HuH-7 (cell line): ENCODE results near the gene HERC4.
"Not testable (repeated sequence)": the region's sequence is repeated elsewhere in the genome, so short reads cannot be mapped to it uniquely, and the experiment has no call there.

Experiments used
- DNase-seq: peaks from one replicate; pipeline ENCODE4 v3.0.0; 2011; ENCODE audit warnings: low spot score

HERC4 gene

DNA sequence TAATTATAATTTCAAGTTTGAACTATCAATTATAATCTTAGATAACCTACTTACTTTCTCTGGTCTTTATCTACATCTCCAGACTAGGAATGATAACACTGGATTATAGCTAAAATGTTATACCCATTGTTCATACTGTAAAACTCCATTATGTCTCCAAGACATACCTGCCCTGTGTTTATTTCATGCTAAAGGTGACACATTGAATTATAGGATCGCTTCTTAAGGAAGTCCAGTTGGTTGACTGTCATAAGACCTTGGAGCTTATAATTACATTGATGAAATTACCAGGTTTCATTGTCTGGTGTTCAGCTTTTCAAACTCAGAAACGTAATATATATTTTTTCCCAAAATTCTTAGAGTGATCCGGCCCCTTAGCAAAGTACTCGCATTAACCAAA, 15.5 kb upstream of the HERC4 start:
- DNase-seq, result no peak

DNA sequence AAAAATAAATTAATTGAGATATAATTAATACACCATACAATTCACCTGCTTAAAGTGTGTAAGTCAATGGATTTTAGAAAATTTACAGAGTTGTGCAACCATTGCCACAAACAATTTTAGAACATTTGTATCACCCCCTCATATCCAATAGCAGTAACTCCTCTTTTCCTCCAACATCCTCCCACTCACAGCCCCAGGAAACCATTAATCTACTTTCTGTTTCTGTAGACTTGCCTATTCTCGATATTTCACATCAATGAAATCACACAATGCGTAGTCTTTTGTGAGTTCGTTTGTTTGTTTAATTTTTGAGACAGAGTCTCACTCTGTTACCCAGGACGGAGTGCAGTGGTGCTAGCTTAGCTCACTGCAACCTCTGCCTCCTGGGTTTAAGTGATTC, 13.7 kb upstream of the HERC4 start:
- DNase-seq, result no peak

DNA sequence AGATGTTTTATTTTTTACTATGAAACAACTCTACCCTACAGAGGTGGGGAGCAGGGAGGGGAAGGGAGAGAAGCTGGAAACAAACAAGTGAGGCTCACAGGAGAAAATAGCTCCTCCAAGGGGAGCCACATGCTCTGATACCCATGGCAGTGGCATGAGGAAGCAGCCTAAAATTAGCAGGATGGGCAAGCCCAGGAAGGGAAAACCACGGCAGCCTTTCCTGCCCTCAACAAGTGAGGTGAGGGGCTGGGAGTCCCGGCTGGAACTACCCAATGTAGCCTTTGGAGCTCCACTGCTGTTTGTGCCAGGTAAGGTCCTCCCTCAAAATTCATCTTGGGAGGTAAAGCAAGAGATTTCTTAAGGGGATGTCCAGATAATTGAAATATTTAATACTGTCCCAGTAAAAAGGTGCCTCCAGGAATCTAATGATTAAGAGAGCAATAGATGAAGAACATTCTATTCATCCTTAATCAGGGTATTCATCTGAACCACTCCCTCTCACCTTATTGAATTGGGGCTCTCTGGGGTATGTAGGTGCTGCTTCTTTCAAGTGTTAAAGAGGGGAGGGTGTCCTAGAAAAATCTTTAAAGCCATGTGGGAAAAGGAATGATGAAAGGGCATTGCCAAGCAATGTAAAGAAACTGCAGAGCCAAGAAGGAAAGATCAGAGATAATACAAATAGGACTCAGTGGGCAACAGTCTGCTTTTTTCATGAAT, 12.8 kb upstream of the HERC4 start:
- DNase-seq, result no peak

DNA sequence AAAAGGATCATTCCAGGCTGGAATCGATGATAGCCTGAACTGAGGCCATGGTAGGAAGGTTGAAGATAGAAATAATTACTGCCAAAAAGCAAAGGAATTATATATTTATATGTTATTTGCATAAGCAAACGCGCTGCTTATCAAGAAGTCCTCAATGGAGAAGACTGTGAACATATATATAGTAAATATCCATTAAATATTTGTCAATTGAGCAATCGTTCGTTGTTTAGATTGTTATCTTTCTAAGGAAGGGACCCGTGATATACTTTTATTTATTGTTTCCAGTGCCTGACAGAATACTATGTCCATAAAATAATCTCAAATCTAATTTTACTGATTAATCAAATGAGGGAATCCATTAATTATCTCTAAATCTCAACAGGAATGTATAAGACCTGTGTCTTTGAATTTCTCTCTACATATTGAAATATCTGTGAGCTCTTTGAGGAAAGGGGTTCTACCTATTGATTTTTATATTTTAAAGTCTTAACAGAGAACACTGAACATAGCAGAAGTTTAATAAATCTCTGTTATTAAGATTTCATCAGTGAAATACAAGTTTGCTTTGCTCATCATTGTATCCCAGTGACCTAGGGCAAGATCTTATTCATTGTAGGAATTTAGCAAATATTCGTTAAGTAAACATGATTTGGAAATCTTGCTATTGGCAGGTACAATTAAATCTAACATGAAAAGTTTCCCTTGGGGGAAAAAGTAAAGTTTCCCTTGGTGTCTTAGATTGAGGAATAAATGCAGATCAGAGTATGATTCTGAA, 12.0 kb upstream of the HERC4 start:
- no peak for DNase-seq

DNA sequence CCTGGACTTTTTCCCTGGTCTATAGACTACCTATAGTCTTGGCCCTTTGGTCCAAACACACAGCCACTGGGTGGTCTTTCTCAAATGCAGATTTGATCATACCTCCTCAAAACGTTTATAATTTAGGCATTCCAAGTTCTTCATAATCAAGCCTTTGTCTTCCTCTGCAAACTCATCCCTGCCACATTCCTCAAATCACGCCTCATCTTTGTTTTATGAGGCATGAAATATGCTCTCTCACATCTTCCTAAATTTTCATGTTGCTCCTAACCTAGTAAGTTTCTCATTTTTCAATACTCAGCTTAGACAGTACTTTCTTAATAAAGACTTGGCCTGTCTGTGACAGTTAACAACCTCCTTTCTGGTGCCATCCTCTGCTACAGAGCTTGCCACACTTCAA, 10.9 kb upstream of the HERC4 start:
- DNase-seq, result no peak

DNA sequence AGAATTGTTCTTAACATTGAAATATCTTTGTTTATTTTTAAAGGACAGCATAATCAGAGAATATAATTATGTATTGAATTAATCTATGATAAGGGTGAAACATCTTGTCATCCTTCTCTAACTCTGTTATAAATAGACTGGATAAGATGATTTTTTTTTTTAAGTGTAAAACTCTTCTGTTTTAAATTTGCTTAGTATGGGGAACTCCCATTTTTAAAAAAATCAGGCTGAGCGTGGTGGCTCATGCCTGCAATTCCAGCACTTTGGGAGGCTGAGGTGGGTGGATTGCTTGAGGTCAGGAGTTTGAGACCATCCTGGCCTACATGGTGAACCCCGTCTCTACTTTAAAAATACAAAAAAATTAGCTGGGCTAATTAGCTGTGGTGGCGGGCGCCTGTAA, 9.4 kb upstream of the HERC4 start:
- DNase-seq, result no peak

DNA sequence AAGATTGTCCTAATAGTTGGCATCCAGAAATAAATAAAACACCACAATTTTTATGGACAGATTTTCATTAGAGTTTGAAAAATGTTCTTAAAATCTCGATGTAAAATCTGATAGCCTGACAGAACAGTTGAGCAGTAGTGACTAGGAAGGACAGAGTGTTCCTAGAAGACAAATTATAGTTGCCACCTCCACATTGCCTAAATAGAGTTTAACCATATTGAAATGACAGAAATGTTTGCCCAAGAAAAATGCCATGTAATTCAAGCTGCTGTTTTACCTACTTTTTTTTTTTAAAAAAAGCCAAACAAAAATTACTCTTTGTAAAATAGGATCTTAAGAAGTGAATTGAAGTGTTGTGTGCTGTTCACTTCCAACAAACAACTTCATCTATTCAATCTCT, 8.9 kb upstream of the HERC4 start:
- DNase-seq, result no peak

DNA sequence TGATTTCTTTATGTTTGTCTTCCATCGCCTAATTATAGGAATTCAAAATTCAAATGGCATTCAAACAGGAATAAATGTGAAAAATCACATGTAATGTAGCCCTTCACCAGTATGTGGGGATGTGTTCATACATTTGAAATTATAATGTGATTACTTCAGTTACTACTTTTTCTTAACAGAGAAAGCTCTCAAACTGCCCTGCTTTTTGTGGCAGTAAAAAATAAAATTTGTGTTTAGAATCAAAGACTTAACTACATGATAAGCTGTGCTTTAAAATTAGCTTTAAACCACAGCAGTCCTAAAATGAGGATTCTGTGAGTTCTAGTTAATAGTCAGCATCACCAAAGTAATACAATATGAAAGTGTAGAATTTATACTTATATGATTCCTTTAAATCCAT, 7.8 kb upstream of the HERC4 start:
- DNase-seq, result no peak

DNA sequence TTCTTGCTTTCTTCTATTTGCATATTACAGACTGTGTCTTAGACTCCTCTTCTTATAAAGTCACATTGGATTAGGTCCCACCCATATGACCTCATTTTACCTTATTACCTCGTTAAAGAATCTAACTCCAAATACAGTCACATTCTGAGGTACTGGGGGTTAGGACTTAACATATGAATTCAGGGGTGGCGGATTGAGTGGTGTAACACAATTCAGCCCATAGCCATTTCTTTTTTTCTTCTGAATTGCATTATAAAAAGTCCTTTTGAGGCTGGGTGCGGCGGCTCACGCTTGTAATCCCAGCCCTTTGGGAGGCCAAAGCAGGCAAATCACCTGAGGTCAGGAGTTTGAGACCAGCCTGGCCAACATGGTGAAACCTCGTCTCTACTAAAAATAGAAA, 6.8 kb upstream of the HERC4 start:
- no peak for DNase-seq

DNA sequence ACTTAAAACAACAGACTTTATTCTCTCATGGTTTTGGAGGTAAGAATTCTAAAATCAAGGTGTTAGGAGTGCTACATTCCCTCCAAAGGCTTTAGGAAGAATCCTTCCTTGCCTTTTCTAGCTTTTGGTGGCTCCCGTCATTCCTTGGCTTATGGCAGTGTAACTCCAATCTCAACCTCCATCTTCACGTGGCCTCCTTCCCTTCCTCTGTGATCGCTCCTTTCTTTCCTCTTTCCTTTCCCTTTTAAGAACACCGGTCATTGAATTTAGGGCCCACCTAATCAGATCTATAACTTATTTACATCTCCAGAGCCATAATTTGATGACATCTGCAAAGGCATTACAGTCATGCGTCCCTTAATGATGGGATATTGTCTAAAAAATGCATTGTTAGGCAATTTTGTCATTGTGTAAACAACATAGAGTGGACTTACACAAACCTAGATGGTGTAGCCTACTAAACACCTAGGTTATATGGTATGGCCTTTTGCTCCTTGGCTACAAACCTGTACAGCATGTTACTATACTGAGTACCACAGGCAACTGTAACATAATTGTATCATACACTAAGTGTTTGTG, 5.9 kb upstream of the HERC4 start:
- no peak for DNase-seq

DNA sequence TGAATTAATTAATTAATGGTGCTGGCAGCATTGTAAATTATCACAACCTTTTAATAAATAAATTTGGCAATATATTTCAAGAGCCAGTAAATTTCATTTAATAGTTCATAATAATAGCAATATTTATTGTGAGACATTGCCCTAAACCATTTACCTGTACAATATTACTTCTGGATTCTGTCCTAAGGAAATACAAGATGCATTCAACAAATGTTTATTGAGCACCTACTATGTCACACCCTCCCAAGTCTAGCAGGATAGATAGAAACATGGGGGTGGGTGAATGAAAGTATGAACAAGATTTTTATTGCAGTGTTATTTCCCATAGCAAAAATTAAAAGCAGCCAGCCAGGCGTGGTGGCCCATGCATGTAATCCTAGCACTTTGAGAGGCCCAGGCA, 4.4 kb upstream of the HERC4 start:
- DNase-seq, result no peak

DNA sequence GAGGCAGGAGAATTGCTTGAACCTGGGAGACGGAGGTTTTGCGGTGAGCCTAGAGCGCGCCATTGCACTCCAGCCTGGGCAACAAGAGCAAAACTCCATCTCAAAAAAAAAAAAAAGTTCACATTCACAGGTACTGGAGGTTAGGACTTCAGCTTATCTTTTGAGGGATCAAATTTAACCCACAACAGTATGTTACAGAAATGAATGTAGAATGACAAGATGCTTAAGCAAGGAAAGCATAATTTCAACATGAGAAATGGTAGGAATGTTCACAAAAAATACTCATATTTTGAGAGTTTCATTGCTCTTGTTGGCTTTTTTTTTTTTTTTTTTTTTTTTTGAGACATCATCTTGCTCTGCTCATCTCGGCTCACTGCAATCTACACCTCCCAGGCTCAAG, 1.9 kb upstream of the HERC4 start:
- DNase-seq, result no peak

DNA sequence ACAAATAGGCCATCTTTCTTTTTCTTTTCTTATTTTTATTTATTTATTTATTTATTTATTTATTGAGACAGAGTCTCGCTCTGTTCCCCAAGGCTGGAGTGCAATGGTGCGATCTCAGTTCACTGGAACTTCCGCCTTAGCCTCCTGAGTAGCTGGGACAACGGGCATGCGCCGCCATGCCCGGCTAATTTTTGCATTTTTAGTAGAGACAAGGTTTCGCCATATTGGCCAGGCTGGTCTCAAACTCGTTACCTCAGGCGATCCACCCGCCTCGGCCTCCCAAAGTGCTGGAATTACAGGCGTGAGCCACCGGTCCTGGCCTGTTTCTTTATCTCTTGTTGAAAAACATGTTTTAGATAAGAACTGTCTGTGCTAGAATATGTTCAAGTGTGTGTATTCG, 998 bp upstream of the HERC4 start:
- not testable (repeated sequence) for DNase-seq

DNA sequence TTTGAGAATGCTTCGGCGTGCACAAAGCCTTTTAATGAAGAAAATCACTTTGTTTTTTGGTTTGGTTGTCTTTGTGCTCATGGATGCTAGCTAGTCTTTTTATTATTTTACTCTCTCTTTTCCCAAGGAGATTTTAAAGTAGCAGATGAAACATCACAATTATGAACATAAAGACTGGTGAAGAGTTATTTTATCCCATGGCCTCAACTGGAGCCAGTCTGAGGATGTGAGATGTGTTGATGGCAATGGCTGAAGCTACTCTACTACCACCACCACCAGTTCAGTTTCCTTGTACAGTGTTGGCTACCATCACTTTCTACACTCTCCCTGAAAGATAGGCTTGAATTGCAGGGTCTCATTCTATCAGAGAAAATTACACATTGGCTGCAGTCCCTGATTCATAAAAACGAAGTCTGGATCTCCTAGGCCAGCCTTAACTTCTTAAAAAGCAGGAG, 494 bp upstream of the HERC4 start:
- DNase-seq, result no peak

DNA sequence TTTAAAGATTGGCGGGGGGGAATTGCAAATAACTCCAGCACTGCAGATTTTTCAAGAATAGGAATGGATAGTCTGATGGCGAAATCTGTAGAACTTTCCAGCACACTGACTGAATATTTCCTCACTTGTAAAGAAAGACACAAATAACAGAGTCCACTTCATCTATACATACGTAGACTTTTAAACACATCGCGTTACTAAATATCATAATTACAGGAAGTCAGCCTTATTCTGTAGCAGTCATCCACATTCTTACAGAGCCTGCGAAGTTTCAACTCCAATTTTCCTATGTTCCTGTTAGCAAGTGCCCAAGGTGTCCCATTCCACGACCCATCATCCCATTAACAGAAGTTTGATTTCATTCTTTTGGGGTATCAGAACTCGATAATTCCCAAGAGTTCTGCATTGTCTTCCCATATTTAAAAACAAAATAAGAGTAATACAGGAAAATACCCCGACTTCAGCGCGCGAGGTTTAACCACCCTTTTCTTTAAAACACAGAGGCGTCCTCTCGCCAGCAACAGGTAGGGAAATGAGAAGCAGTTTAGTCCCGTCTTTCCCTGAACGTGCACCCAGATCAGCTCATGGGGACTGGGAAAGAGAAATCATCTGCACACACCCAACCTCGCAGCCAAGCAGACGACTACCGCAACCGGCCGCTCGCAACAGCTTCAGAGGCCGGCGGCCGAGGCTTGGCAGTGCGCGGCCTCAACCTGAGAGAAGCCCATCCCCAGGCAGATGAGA, 880 bp downstream of the HERC4 start:
- no peak for DNase-seq

DNA sequence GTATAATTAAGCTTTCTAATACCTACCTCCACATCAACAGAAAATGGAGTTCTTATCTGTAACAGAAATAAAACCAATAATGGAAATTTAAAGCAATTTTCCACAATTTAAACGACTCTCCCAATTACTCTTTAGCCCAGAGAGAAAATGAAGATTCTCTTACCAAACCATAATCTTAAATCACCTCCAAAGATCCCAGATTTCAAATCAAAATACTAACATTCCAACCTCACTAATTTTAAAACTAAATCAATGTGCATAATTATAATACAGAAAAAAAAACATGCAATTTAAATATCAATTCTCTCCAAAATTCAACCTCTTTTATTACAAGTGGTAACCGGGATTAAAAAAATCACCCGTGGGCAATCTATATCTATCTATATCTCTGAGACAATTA, 1.5 kb downstream of the HERC4 start:
- DNase-seq, result no peak

DNA sequence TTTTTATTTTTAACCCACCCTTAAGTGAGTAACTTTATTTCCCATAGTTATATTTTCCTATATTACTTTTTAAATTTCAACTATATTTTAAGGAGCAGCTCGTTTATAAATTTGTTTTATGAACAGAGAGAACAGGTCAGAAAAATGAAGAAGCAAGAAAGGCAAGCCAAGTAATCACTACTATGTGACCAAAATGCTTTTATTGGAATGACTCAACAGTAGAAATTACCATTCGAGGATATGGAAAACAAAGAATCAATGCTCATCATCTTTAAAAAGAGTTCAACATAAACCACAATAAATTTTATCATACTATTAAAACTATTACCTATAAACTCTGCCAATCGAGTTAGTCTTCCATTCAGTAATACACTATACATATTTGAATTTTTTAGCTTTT, 7.6 kb downstream of the HERC4 start:
- DNase-seq, result no peak

DNA sequence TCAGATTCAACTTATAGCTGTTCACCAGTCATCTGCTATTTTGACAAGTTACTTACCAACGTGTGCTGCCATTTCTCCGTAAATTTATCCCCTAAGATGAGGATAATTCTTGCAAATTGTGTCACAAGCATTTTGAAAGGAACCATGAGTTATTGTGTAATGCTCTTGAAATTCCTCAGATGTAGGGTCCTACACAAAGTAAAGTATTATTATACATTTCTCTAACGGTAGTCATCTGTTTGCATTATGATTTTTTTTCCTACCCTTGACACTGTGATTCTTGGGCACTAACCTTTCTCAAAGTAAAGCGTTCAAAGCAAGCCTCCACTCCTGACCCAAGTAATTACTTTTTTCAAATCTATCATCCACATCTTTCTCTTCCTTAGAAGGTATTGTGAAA, 8.1 kb downstream of the HERC4 start:
- DNase-seq, result no peak

DNA sequence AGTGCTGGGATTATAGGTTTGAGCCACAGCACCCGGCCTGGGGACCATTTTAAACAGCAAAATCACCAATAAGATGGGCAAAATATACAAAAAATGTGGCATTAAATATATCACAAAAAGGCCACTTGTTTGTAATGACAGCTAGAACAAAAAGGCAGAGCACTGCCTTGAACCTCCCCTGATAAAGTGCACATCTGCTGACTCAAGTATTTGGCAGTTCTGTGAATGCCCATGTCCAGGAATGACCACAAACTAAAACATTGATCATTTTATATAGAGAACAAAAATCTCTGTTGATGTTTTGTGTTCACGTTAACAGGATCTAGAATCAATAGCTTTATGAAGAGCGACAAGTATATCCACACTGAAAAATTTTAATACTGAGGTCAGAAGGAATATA, 21.5 kb downstream of the HERC4 start:
- no peak for DNase-seq

DNA sequence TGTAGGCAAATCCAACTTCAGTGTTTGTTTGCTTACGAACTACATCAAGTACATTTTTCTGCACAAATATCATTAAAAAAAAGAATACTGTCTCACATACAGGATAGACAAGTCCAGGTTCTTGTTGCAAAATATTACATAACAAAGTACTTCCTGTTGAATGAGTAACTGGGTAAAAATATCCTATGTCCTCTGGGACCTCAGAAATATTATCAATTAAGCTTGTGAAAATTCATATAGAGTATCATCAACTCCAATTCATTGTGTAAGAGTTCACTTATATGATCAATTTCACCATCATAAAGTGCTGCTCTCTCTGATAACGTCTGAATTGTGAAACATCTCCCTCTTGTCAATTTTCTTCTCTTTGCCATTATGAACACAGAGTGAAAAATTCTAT, 22.6 kb downstream of the HERC4 start:
- no peak for DNase-seq

DNA sequence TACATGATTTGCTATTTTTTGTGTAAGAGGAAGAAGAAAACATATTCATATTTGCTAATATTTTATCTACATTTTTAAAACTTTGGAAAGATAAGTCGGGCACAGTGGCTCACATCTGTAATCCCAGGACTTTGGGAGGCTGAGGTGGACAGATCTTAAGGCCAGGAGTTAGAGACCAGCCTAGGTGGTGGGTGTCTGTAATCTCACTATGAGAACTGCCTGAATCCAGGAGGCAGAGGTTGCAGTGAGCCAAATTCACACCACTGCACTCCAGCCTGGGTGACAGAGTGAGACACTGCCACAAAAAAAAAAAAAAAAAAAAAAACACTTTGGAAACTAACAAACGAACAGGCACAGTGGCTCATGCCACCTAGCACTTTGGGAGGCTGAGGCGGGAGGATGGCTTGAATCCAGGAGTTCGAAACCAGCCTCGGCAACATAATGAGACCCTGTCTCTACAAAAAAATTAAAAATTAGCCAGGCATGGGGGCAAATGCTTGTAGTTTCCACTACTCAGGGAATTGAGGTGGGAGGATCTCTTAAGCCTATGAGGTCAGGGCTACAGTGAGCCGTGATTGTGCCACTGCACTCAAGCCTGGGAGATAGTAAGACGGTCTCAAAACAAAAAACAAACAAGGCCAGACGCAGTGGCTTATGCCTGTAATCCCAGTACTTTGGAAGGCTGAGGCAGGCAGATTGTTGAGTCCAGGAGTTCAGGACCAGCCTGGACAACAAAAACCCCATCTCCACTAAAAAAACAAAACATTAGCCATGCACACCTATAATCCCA, 25.6 kb downstream of the HERC4 start:
- no peak for DNase-seq
